Muscle layer of colon (tissue), 2 donors: ENCODE data around the gene SLCO2B1.
A peak's percentile ranks its signal among the peaks of the same experiment; 100 is the strongest.
"Not testable (repeated sequence)": the region's sequence is repeated elsewhere in the genome, so short reads cannot be mapped to it uniquely, and the experiment has no call there.

Source experiments
- H3K27ac ChIP-seq: one replicate; pipeline ENCODE4 v1.7.0; 2013; ENCODE audit warnings: low read depth, mild to moderate bottlenecking, low read length, moderate library complexity
- H3K27me3 ChIP-seq, 2 donors: one replicate each; pipeline ENCODE4 v1.7.0; 2013; ENCODE audit warnings: low read length in 2 of 2, mild to moderate bottlenecking in 2 of 2; ENCODE audit not compliant: insufficient read depth in 2 of 2, control insufficient read depth in 1 of 2
- H3K36me3 ChIP-seq: one replicate; pipeline ENCODE4 v1.7.0; 2013; ENCODE audit warnings: mild to moderate bottlenecking, low read length; ENCODE audit not compliant: insufficient read depth
- H3K4me1 ChIP-seq: one replicate; pipeline ENCODE4 v1.7.0; 2013; ENCODE audit warnings: mild to moderate bottlenecking, low read length; ENCODE audit not compliant: insufficient read depth
- H3K4me3 ChIP-seq, 2 donors: one replicate each; pipeline ENCODE4 v1.7.0; 2013; ENCODE audit warnings: low read length in 2 of 2, low read depth in 1 of 2, mild to moderate bottlenecking in 1 of 2, moderate library complexity in 1 of 2
- H3K9ac ChIP-seq: one replicate; pipeline ENCODE4 v1.7.0; 2013; ENCODE audit warnings: low read length
- H3K9me3 ChIP-seq: one replicate; pipeline ENCODE4 v1.7.0; 2013; ENCODE audit warnings: mild to moderate bottlenecking, low read length
- donor health status: abdominal sarcoma.
- donor health status: Adenocarcinoma of cecum.

SLCO2B1 gene

DNA sequence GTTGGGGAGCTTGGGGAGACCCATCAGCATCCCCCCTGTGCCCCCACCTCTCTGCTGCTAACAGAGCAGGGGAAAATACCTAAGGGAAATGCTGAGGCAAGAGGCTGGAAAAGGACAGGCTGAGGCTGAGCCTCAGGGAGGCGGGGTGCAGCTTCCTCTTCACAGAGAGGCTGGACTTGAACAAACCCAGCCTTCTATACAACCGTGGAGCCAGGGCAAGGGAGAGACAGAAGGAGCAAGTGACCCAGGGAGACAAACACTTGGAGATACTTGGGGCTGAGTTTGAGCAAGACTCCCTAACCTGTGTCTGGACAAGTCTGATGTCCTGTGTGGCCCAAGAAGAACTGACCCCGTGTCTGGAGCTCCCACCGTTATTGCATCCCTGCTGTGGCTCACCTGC, at the start of gene SLCO2B1:
Gene SLCO2B1 (plus strand): TSS at position 229 of the 400 bp plus-strand sequence. CDS start 275 bp downstream, outside the sequence.
- Histone ChIP-seq H3K27me3 (no peaks in the 10 kb centered on the region), H3K27ac (peak within 1 kb of the TSS; percentile 23), H3K9ac (no peak within 1 kb of the TSS), H3K36me3 (no peaks in the 10 kb centered on the region), H3K4me3 (peak within 1 kb of the TSS in 1 of 2 donors; percentile 35), H3K9me3 (no peaks in the 10 kb centered on the region), H3K4me1 (no peaks in the 10 kb centered on the region)

- no peaks in the 10 kb centered on the region for H3K4me1 ChIP-seq
- no peaks in the 10 kb centered on the region for H3K36me3 ChIP-seq
- no peak overlapping the region for H3K27ac ChIP-seq
- no peaks in the 10 kb centered on the region for H3K9me3 ChIP-seq
- no peak overlapping the region for H3K9ac ChIP-seq
- H3K27me3 ChIP-seq = no peaks in the 10 kb centered on the region
- no peak overlapping the region for H3K4me3 ChIP-seq
These were observed 49.3 kb upstream of the SLCO2B1 start for GRCh38 chr11:75101424-75102128.

DNA sequence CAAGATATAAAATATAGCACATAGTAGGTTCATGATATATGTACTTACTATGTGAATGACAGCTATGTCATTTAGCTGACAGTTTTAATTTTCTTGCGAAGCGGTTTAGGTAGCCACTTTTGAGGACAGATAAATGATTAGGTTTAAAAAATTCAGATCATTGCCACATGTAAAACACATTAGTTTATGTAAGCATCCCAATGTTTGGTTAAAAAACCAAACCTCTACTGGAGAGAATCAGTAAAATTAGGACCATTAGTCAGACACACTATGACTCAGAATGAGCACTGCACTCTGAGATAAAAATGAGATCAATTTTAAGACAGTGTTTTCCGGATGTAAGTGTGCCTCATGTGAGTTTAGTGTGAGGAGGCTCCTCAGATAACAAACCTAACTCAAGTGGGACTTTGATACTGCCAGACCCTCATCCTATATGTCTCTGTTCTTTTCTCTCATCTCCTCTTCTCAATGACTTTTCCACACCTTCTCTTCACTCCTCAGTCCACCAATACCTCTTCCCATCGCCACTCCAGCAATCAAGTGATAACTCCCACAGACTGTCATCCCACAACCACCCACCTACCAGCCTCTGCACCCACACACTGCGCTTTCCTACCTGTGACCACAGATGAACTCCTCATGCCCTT, 47.4 kb upstream of the SLCO2B1 start:
- Histone ChIP-seq H3K4me3 (no peak overlapping the region), H3K27ac (no peak overlapping the region), H3K27me3 (no peaks in the 10 kb centered on the region), H3K4me1 (no peaks in the 10 kb centered on the region), H3K9ac (no peak overlapping the region), H3K36me3 (no peaks in the 10 kb centered on the region), H3K9me3 (no peaks in the 10 kb centered on the region)

DNA sequence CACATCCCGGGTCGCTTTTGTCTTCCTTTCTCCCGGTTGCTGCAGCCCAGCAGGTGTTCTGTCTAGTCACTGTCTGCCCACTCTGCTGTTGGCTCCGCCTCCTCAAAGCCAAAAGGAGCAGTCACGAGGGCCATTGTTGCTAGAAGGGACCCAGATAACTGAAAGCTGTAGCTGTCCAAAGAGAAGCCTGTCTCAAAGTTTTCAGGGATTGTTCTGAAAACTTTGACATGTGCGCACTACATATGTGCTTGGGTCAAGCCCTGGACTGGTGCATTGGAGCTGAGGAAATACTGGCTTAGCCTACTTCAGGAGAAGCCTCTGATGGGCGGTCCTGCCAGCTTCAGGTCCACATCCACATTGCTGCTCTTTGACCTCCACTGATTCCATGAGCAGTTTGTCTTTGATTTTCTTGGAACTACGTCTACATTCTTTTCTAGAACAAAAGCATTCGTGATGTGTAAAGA, 45.4 kb upstream of the SLCO2B1 start:
- Histone ChIP-seq H3K27me3 (no peaks in the 10 kb centered on the region), H3K9me3 (no peaks in the 10 kb centered on the region), H3K9ac (no peak overlapping the region), H3K36me3 (no peaks in the 10 kb centered on the region), H3K4me3 (no peak overlapping the region), H3K4me1 (no peaks in the 10 kb centered on the region), H3K27ac (no peak overlapping the region)

GRCh38 chr11:75105967-75106681, 44.8 kb upstream of the SLCO2B1 start:
- not testable (repeated sequence) for H3K9ac ChIP-seq, H3K9me3 ChIP-seq, H3K27ac ChIP-seq, H3K36me3 ChIP-seq, H3K4me3 ChIP-seq, H3K4me1 ChIP-seq, H3K27me3 ChIP-seq

- no peaks in the 10 kb centered on the region for H3K4me1 ChIP-seq
- no peaks in the 10 kb centered on the region for H3K27me3 ChIP-seq
- H3K9ac ChIP-seq = no peak overlapping the region
- no peak overlapping the region for H3K4me3 ChIP-seq
- no peaks in the 10 kb centered on the region for H3K9me3 ChIP-seq
- H3K36me3 ChIP-seq = no peaks in the 10 kb centered on the region
- H3K27ac ChIP-seq = no peak overlapping the region
These were observed 43.7 kb upstream of the SLCO2B1 start for GRCh38 chr11:75107187-75107586.

GRCh38 chr11:75112200-75112599, 38.7 kb upstream of the SLCO2B1 start:
- no peaks in the 10 kb centered on the region for H3K27me3 ChIP-seq
- no peak overlapping the region for H3K27ac ChIP-seq
- no peak overlapping the region for H3K4me3 ChIP-seq
- H3K9me3 ChIP-seq = no peaks in the 10 kb centered on the region
- H3K4me1 ChIP-seq = no peaks in the 10 kb centered on the region
- no peak overlapping the region for H3K9ac ChIP-seq
- H3K36me3 ChIP-seq = no peaks in the 10 kb centered on the region

DNA sequence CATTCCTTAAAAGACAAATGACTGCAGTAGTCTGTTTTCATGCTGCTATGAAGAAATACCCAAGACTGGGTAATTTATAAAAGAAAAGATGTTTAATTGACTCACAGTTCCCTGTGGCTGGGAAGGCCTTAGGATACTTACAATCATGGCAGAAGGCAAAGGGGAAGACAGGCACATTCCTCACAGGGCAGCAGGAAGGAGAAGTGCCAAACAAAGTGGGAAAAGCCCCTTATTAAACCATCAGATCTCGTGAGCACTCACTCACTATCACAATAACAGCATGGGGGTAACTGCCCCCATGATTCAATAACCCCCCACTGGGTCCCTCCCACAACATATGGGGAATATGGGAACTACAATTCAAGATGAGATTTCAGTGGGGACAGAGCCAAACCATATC, 37.9 kb upstream of the SLCO2B1 start:
- H3K9ac ChIP-seq = no peak overlapping the region
- H3K4me1 ChIP-seq = no peaks in the 10 kb centered on the region
- no peaks in the 10 kb centered on the region for H3K27me3 ChIP-seq
- no peaks in the 10 kb centered on the region for H3K36me3 ChIP-seq
- H3K9me3 ChIP-seq = no peaks in the 10 kb centered on the region
- no peak overlapping the region for H3K27ac ChIP-seq
- H3K4me3 ChIP-seq = no peak overlapping the region

- H3K27me3 ChIP-seq = no peaks in the 10 kb centered on the region
- no peaks in the 10 kb centered on the region for H3K36me3 ChIP-seq
- H3K9ac ChIP-seq = no peak overlapping the region
- no peaks in the 10 kb centered on the region for H3K9me3 ChIP-seq
- H3K27ac ChIP-seq = no peak overlapping the region
- no peaks in the 10 kb centered on the region for H3K4me1 ChIP-seq
- H3K4me3 ChIP-seq = no peak overlapping the region
These were observed 36.4 kb upstream of the SLCO2B1 start for GRCh38 chr11:75114465-75114864.

DNA sequence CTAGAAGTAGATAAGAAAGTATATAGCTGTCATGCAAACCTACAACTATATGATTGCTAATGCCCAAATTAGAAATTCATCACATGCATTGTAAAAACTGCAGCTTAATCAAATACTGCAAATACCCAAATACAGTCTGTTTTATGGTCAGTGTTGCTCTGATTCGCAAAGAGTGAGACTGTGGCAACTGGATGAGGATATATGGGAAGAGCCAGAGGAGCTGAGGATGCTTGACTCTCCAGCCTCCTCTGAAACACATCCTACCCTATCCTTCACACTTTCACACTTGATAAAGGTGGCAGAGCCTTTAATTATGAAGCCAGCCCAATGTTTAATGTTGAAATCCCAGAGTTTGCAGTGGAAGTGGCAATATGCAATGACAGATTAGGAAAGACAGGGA, 32.3 kb upstream of the SLCO2B1 start:
- Histone ChIP-seq H3K9me3 (no peaks in the 10 kb centered on the region), H3K27me3 (no peaks in the 10 kb centered on the region), H3K4me1 (no peaks in the 10 kb centered on the region), H3K36me3 (no peaks in the 10 kb centered on the region), H3K27ac (no peak overlapping the region), H3K9ac (no peak overlapping the region), H3K4me3 (no peak overlapping the region)

- H3K27me3 ChIP-seq = no peaks in the 10 kb centered on the region
- H3K27ac ChIP-seq = no peak overlapping the region
- no peak overlapping the region for H3K9ac ChIP-seq
- no peaks in the 10 kb centered on the region for H3K36me3 ChIP-seq
- no peaks in the 10 kb centered on the region for H3K4me1 ChIP-seq
- H3K4me3 ChIP-seq = no peak overlapping the region
- H3K9me3 ChIP-seq = no peaks in the 10 kb centered on the region
These were observed 24.3 kb upstream of the SLCO2B1 start for GRCh38 chr11:75126564-75126963.
